ENCODE measurements around the gene MRPL4. TPM values are rescaled to one million over a fixed set of nuclear protein-coding genes. Genes with fewer than 3 reads are reported as not detected.

MRPL4 gene
- total and polyA plus RNA-seq, 2 of the 13 experiments (the other 11 are each of a cell fraction or from before 2014, with no cell fraction given): 40.6 to 42.5 TPM

DNA sequence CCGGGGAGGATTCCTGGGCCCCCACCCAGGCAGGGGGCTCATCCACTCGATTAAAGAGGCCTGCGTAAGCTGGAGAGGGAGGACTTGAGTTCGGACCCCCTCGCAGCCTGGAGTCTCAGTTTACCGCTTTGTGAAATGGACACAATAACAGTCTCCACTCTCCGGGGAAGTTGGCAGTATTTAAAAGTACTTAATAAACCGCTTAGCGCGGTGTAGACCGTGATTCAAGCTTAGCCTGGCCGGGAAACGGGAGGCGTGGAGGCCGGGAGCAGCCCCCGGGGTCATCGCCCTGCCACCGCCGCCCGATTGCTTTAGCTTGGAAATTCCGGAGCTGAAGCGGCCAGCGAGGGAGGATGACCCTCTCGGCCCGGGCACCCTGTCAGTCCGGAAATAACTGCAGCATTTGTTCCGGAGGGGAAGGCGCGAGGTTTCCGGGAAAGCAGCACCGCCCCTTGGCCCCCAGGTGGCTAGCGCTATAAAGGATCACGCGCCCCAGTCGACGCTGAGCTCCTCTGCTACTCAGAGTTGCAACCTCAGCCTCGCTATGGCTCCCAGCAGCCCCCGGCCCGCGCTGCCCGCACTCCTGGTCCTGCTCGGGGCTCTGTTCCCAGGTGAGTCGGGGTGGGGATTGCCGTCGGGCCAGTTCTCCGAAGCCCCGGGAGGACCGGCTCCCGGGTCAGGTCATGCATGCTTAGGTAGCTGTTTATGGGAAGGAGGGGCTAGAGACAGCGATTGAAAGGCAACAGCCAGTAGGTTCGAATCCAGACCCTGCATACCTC, 18.8 kb downstream of the MRPL4 start, which contains the start of gene ICAM1:
Gene ICAM1, plus strand, starts transcription at position 505 of the 779 bp plus-strand sequence. Its CDS starts 40 bp downstream, at position 545.
- peak; percentile 4 for FAIRE-seq
- Histone ChIP-seq H3K79me2 (ENCODE audit: insufficient read depth, low read length) (peaks cover 28% of the 10 kb centered on the region), H3K27me3 (ENCODE audit: control insufficient read depth in 1 of 2, insufficient read depth in 2 of 2, low read length in 2 of 2) (no peaks in the 10 kb centered on the region), H3K4me2 (ENCODE audit: low read depth, low read length) (peak within 1 kb of the TSS; percentile 87), H3K4me3 (replicated peaks in 1 of 3; ENCODE audit: insufficient read depth in 1 of 3, low read depth in 2 of 3, low read length in 3 of 3) (peak within 1 kb of the TSS; percentile 68 to 81 (median 76)), H3K9ac (ENCODE audit: insufficient read depth, low read depth, low read length) (peak within 1 kb of the TSS; percentile 79), H4K20me1 (ENCODE audit: insufficient read depth, low read length) (no peaks in the 10 kb centered on the region), H3K36me3 (replicated peaks in 1 of 2; ENCODE audit: control insufficient read depth in 1 of 2, insufficient read depth in 2 of 2, low read length in 2 of 2) (peaks cover 5 to 15% of the 10 kb centered on the region in 2 experiments; a peak in 3 of 5 replicates), H2AFZ (ENCODE audit: low read length) (no peak within 1 kb of the TSS), H3K9me3 (ENCODE audit: low read length) (no peaks in the 10 kb centered on the region), H3K4me1 (ENCODE audit: insufficient read depth, low read length) (peaks cover 62% of the 10 kb centered on the region), H3K27ac (ENCODE audit: extremely low read length, insufficient read depth, low read length) (peak within 1 kb of the TSS; percentile 85)
- in situ Hi-C loops (cut with HindIII; ENCODE audit: extremely low pct_ligation_motif_present, low pct_unique_long_range_greater_than_20kb) (loop anchor here (5.0 kb wide), 1 partner anchor 121 kb away; no protein-coding TSS in a partner anchor), intact Hi-C loops (cut with micrococcal nuclease; ENCODE audit: unreplicated experiment) (loop anchor here (2.0 kb wide), 1 partner anchor 16 kb away; the partner anchor contains the start of gene ICAM4)
- BruUV-seq (replicated peaks): TSS peak; percentile 99
- POLR2A ChIA-PET: interaction anchor here (0.6 to 6.5 kb wide), 24 partner anchors 8 to 235 kb away, joined by 3 to 149 read pairs (median 4); partner anchors contain the start of genes CDC37, ICAM4, ICAM5 and RAVER1
- peak; percentile 83 for DNase-seq (ENCODE audit: low spot score)
- CTCF ChIA-PET (ENCODE audit: low intra/inter-chr PET ratio, low total read pairs): interaction anchor here (3.6 kb wide), 1 partner anchor 119 kb away, joined by 47 read pairs; no protein-coding TSS in a partner anchor
- ATAC-seq: peak; percentile 84
- 2% methylated on average over 6 of the region's 51 CpGs for WGBS (ENCODE audit: low lambda C conversion rate)
- TF ChIP-seq ZNF225 (CRISPR knock-in tag; IDR thresholded peaks at IDR 0.05): peak; percentile 46; the same call in 1 of the 2 replicates
- TF ChIP-seq BORCS8-MEF2B (CRISPR knock-in tag; IDR thresholded peaks at IDR 0.05): peak; percentile 73; the same call in 1 of the 2 replicates
- TF ChIP-seq RORA (CRISPR knock-in tag; IDR thresholded peaks at IDR 0.05): no peak
- TF ChIP-seq THYN1 (CRISPR knock-in tag; IDR thresholded peaks at IDR 0.05; ENCODE audit: borderline replicate concordance, low read depth): no peak
- TF ChIP-seq, protein P1, sequence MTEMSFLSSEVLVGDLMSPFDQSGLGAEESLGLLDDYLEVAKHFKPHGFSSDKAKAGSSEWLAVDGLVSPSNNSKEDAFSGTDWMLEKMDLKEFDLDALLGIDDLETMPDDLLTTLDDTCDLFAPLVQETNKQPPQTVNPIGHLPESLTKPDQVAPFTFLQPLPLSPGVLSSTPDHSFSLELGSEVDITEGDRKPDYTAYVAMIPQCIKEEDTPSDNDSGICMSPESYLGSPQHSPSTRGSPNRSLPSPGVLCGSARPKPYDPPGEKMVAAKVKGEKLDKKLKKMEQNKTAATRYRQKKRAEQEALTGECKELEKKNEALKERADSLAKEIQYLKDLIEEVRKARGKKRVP (CRISPR knock-in tag; IDR thresholded peaks at IDR 0.05): peak in 1 of 2 experiments; percentile 62; a peak in 2 of 4 replicates
- no peak for TF ChIP-seq EEA1 (CRISPR knock-in tag; IDR thresholded peaks at IDR 0.05; ENCODE audit: borderline replicate concordance)
- TF ChIP-seq HOXA9 (CRISPR knock-in tag; IDR thresholded peaks at IDR 0.05; ENCODE audit: borderline replicate concordance): no peak
- TF ChIP-seq ZNF224 (CRISPR knock-in tag; IDR thresholded peaks at IDR 0.05): no peak
- no peak for TF ChIP-seq REXO4 (CRISPR knock-in tag; IDR thresholded peaks at IDR 0.05; ENCODE audit: borderline replicate concordance)
- no peak for TF ChIP-seq MBNL3 (CRISPR knock-in tag; conservative IDR thresholded peaks at IDR 0.05)
- no peak for TF ChIP-seq EED (CRISPR knock-in tag; IDR thresholded peaks at IDR 0.05)
- TF ChIP-seq ZNF253 (CRISPR knock-in tag; IDR thresholded peaks at IDR 0.05; ENCODE audit: borderline replicate concordance): peak; percentile 82; the same call in 1 of the 2 replicates
- no peak for TF ChIP-seq U2AF2 (IDR thresholded peaks at IDR 0.05; ENCODE audit: low read depth, low read length)
- TF ChIP-seq ZSCAN21 (CRISPR knock-in tag; IDR thresholded peaks at IDR 0.05; ENCODE audit: borderline replicate concordance): peak; percentile 91
- TF ChIP-seq, protein P2, sequence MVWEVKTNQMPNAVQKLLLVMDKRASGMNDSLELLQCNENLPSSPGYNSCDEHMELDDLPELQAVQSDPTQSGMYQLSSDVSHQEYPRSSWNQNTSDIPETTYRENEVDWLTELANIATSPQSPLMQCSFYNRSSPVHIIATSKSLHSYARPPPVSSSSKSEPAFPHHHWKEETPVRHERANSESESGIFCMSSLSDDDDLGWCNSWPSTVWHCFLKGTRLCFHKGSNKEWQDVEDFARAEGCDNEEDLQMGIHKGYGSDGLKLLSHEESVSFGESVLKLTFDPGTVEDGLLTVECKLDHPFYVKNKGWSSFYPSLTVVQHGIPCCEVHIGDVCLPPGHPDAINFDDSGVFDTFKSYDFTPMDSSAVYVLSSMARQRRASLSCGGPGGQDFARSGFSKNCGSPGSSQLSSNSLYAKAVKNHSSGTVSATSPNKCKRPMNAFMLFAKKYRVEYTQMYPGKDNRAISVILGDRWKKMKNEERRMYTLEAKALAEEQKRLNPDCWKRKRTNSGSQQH (CRISPR knock-in tag; IDR thresholded peaks at IDR 0.05; ENCODE audit: low read depth): peak; percentile 69; the same call in 1 of the 2 replicates
- TF ChIP-seq ZNF883 (CRISPR knock-in tag; IDR thresholded peaks at IDR 0.05; ENCODE audit: not compliant biosample characterization): peak; percentile 61
- TF ChIP-seq TRIM24 (CRISPR knock-in tag; IDR thresholded peaks at IDR 0.05): peak; percentile 74
- TF ChIP-seq, protein P3, sequence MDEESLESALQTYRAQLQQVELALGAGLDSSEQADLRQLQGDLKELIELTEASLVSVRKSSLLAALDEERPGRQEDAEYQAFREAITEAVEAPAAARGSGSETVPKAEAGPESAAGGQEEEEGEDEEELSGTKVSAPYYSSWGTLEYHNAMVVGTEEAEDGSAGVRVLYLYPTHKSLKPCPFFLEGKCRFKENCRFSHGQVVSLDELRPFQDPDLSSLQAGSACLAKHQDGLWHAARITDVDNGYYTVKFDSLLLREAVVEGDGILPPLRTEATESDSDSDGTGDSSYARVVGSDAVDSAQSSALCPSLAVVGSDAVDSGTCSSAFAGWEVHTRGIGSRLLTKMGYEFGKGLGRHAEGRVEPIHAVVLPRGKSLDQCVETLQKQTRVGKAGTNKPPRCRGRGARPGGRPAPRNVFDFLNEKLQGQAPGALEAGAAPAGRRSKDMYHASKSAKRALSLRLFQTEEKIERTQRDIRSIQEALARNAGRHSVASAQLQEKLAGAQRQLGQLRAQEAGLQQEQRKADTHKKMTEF (CRISPR knock-in tag; IDR thresholded peaks at IDR 0.05): peak; percentile 97
- peak; percentile 66; the same call in 1 of the 2 replicates for TF ChIP-seq CENPT (CRISPR knock-in tag; IDR thresholded peaks at IDR 0.05; ENCODE audit: low read depth)
- TF ChIP-seq PHF8 (CRISPR knock-in tag; IDR thresholded peaks at IDR 0.05): peak; percentile 86

Measured in HepG2 (cell line).